Fibroblast of upper back skin (primary cell): ENCODE measurements around the gene OVAAL.

Experiments used
- DNase-seq: peaks from one replicate; pipeline ENCODE4 v3.0.0-alpha.2; 2013

The OVAAL gene

DNA sequence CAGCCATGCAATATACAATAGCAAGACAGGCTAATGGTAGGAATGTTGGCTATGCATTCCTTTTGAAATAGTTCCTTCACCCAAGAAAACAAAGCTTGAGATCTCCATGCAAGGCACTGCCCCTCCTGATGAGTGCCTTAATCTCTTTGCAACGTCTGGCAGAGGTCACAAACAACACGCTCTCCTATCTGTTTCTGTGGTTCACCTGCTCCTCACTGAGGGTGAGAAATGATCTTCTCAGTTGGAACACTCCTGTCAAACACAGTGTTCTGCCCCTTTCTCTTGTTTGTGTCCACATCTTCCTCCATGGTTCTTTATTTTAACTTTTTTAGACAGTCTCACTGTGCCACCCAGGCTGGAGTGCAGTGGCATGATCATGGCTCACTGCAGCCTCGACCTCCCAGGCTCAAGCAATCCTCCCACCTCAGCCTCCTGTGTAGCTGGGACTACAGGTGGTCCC lies 51.8 kb downstream of the OVAAL start:
- DNase-seq: no peak

DNA sequence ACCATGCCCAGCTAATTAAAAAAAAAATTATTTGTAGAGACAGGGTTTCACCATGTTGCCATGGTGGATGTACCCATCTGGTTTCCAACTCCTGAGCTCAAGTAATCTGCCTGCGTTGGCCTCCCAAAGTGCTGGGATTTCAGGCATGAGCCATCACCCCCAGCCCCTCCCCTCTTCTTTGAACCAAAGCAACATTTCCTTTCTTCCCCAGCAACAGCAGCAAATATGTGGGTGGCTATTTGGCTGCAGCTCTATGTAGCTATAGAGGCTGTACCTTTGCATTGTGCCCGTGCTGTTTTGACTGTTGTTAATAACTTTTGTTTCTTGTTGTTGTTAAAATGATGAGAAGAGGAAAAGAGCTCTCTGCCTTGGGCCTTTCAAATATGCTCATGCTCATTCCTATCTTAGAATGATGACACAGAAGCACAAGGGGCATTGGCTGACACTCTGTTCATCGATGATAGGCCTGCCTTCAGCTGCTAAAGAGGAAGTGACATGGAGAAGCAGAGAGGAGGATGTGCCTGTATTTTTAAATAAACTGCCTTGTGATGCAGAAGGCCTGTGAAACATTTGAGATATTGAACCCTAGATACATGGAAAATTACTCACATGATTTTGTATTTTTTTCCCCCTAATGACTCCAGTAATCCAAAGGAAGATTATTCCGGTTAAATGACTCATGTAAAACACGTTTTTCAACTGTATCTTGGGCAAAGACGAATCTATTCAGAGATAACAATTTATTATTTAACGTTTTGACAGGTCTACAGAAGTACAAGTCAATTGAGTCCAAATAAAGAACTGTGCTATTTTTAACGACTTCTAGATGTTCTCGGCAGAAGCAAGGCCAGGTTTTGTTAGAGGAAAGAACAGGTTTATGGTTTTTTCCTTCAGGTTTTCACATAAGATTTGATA lies 52.5 kb downstream of the OVAAL start:
- peak; percentile 36 for DNase-seq

- DNase-seq: no peak
Measured at GRCh38 chr1:180612632-180613031, 53.9 kb downstream of the OVAAL start.

DNA sequence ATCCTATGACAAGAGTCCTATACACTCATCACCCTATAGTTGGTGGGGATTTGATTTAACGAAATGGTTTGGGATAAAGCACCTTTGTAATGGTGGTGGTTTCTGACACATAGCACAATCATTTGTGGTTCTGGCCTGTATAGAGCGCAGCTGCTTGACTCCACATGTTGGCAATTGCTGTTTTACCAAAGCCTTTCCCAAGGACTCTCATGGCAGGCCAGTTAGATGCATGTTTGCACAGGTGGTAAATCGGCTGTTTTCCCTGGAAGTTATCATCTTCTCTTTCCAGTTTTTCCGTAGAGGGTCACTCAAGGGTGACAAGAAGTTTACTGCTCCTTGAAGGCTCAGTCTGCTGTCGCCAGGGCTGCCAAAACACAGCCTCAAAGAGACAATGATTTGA lies 56.0 kb downstream of the OVAAL start:
- DNase-seq: no peak

DNA sequence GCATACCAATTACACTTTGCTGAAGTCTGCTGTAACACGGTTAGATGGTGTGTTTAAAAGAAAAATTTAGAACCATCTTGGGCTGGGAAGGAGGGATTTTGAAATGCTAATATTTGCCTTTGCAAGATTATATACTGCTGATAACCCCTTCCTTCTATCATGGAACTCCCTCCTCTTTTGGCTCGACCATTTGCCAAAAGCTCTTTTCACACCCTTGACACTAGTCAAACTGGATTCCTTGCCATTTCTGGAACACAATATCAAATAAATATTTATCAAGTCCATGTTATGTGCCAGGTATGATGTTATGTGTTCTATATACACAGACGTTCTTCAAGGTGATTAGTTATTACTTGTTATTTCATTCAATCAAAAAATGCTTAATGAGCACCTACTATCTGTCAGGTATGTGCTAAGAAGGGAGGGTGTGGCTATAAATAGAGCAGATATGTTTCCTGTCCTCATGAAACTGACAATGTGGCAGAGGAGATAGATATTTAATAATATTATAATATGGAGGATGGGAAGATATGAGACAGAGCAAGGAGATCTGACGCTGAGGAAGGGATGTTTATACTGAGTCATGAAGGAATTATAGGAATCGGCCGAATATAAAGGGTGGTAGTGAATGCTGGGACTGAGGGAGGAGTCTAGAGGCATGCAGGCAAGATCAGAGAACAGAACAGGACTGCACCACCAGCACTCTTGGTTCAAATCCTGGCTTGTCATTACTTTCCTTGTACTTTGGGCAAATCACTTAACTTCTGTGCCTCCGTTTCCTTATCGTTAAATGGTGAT lies 56.9 kb downstream of the OVAAL start:
- no peak for DNase-seq
